Activated T-helper 1 cell treated with anti-CD3 and anti-CD28 coated beads, Interleukin-12 subunit alpha, Interleukin-12 subunit beta, Interleukin-2, Interleukin-4 antibody, amounts not matched to agents 30 ng/mL and 10 ng/mL and 1 ng/mL, durations not matched to agents 14 hours and 24 hours and 36 hours (primary cell): ENCODE measurements around the gene INPP4A. TPM values are rescaled to one million over a fixed set of nuclear protein-coding genes. Genes with fewer than 3 reads are reported as not detected.
"Not testable (repeated sequence)": the region's sequence is repeated elsewhere in the genome, so short reads cannot be mapped to it uniquely, and the experiment has no call there.

Source experiments
- DNase-seq: peaks from one replicate; pipeline ENCODE4 v3.0.0; 2021; ENCODE audit warnings: low spot score
- H3K27ac Mint-ChIP-seq: one replicate; pipeline ENCODE4 v1.8.0; 2021; ENCODE audit warnings: mild to moderate bottlenecking, mixed read lengths
- H3K27me3 Mint-ChIP-seq: one replicate; pipeline ENCODE4 v1.8.0; 2022; ENCODE audit warnings: mild to moderate bottlenecking, moderate library complexity, mixed read lengths; ENCODE audit not compliant: insufficient read depth
- H3K36me3 Mint-ChIP-seq: one replicate; pipeline ENCODE4 v1.8.0; 2021; ENCODE audit warnings: low read depth, mixed read lengths
- H3K4me1 Mint-ChIP-seq: one replicate; pipeline ENCODE4 v1.8.0; 2021; ENCODE audit warnings: low read depth, mixed read lengths
- H3K4me3 Mint-ChIP-seq: one replicate; pipeline ENCODE4 v1.8.0; 2021; ENCODE audit warnings: mild to moderate bottlenecking, moderate library complexity, mixed read lengths
- H3K9me3 Mint-ChIP-seq: one replicate; pipeline ENCODE4 v1.8.0; 2021; ENCODE audit warnings: mixed read lengths
- intact Hi-C: fragments of 100-400 bp; cut with micrococcal nuclease; formaldehyde crosslinking; loops from one replicate; pipeline ENCODE4 v1.15.1; 2024
- total RNA-seq: library from RNA; stranded (reverse); gene quantifications from 2 replicates; pipeline ENCODE4 v1.2.3, GENCODE V29; 2022

The INPP4A gene
- total RNA-seq, 1 donor from 2014 or later = 55.7 TPM

DNA sequence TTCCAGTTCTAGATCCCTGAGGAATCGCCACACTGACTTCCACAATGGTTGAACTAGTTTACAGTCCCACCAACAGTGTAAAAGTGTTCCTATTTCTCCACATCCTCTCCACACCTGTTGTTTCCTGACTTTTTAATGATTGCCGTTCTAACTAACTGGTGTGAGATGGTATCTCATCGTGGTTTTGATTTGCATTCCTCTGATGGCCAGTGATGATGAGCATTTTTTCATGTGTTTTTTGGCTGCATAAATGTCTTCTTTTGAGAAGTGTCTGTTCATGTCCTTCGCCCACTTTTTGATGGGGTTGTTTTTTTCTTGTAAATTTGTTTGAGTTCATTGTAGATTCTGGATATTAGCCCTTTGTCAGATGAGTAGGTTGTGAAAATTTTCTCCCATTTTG, 150.0 kb downstream of the INPP4A start:
- DNase-seq, H3K27me3 Mint-ChIP-seq, H3K27ac Mint-ChIP-seq, H3K9me3 Mint-ChIP-seq, H3K4me1 Mint-ChIP-seq, intact Hi-C loops, H3K4me3 Mint-ChIP-seq: not testable (repeated sequence)
- peaks cover 49% of the 10 kb centered on the region for H3K36me3 Mint-ChIP-seq

DNA sequence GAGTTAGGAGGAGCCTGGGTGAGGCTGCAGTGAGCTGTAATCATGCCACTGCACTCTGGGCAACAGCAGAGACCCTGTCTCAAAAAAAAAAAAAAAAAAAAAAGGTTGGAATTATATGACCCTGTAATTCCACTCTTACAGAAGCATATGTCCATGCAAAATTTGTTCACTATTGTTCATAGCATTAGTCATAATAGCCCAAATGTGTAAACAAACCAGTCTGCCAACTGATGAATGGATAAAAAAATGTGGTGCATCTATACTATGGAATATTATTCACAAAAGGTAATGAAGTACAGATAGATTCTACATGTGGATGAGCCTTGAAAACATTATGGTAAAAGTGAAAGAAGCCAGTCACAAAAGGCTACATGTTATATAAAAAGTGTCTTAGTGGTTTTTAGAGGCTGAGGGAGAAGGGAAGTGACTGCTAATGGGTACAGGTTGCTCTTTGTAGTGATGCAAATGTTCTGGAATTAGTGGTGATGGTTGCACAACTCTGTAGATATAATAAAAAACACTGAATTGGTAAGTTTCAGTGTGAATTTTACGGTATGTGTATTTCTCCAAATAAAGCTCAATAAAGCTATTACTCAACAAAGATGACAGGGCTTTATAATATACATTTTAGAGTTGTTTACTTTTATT, 154.2 kb downstream of the INPP4A start:
- intact Hi-C loops = no loop called here

DNA sequence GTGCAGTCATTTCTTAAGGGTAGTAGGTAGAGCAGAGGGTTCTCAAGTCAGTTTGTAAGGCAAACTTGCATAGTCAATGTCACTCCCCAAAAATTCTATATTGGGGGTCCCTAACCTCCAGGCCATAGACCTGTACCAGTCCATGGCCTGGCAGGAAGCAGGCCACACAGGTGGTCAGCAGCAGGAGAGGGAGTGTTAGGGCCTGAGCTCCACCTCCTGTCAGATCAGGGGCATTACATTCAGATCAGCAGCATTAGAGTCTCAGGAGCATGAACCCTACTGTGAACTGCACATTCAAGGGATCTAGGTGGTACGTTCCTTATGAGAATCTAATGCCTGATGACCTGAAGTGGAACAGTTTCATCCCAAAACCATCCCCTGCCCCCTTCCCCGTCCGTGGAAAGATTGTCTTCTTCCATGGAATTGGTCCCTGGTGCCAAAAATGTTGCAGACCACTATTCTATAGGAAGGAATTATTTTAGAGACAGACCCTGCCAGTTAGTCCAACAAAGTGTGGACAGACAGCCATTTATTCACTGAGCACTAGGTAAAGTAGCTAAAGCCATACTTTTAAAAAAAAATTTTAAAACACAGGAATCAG, 157.0 kb downstream of the INPP4A start:
- DNase-seq = no peak
- Mint-ChIP-seq H3K27ac (no peak overlapping the region), H3K27me3 (no peaks in the 10 kb centered on the region), H3K9me3 (no peaks in the 10 kb centered on the region), H3K4me1 (peaks cover 35% of the 10 kb centered on the region), H3K4me3 (no peak overlapping the region), H3K36me3 (peaks cover 34% of the 10 kb centered on the region)
- intact Hi-C loops = loop anchor here (1.0 to 10.0 kb wide), 3 partner anchors 188 to 883 kb away; no protein-coding TSS in a partner anchor

More for the DNA sequence above, 154.2 kb downstream of the INPP4A start:
- peak overlapping the region; percentile 50 for H3K27ac Mint-ChIP-seq
- H3K4me3 Mint-ChIP-seq = no peak overlapping the region
- peaks cover 14% of the 10 kb centered on the region for H3K4me1 Mint-ChIP-seq
- peaks cover 44% of the 10 kb centered on the region for H3K36me3 Mint-ChIP-seq
- H3K9me3 Mint-ChIP-seq = peaks cover 2% of the 10 kb centered on the region
- H3K27me3 Mint-ChIP-seq = no peaks in the 10 kb centered on the region
- no peak for DNase-seq

GRCh38 chr2:98604547-98604946, 159.9 kb downstream of the INPP4A start:
- intact Hi-C loops = loop anchor here (10.0 kb wide), 2 partner anchors 470 to 880 kb away; no protein-coding TSS in a partner anchor
- Mint-ChIP-seq H3K4me1 (peaks cover 45% of the 10 kb centered on the region), H3K4me3 (no peak overlapping the region), H3K27me3 (peaks cover 3% of the 10 kb centered on the region), H3K36me3 (peaks cover 25% of the 10 kb centered on the region), H3K9me3 (no peaks in the 10 kb centered on the region), H3K27ac (no peak overlapping the region)
- DNase-seq = no peak

- Mint-ChIP-seq H3K27ac (no peak overlapping the region), H3K9me3 (no peaks in the 10 kb centered on the region), H3K36me3 (peaks cover 22% of the 10 kb centered on the region), H3K27me3 (peaks cover 3% of the 10 kb centered on the region), H3K4me1 (peaks cover 46% of the 10 kb centered on the region), H3K4me3 (no peak overlapping the region)
- intact Hi-C loops = loop anchor here (5.0 to 10.0 kb wide), 5 partner anchors 143 to 893 kb away; partner anchors contain the start of gene ZAP70
- DNase-seq = no peak
Observed at GRCh38 chr2:98605076-98605475, 160.4 kb downstream of the INPP4A start.

DNA sequence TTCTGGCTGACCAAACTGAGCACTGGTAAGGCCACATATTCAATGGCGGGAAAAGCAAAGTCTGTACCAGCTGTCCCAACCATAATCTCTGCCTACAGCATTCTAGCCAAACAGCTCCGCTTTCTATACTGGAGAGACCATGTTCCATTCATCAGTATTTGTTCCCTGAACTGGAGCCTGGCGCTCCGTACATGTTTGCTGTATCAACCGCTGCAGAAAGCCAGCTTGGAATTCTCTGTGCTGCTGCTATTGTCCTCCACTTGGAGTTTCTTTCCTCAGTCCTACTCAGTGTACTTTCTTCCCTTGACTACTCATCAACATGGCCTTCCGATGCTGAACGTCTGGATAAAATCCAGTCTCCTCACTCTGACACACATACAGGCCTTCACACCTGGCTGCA, 161.8 kb downstream of the INPP4A start:
- H3K27me3 Mint-ChIP-seq = peaks cover 3% of the 10 kb centered on the region
- H3K27ac Mint-ChIP-seq = no peak overlapping the region
- no peaks in the 10 kb centered on the region for H3K9me3 Mint-ChIP-seq
- DNase-seq = no peak
- peaks cover 60% of the 10 kb centered on the region for H3K4me1 Mint-ChIP-seq
- intact Hi-C loops = loop anchor here (5.0 to 10.0 kb wide), 5 partner anchors 144 to 894 kb away; partner anchors contain the start of gene ZAP70
- peaks cover 25% of the 10 kb centered on the region for H3K36me3 Mint-ChIP-seq
- H3K4me3 Mint-ChIP-seq = peak overlapping the region; percentile 1

DNA sequence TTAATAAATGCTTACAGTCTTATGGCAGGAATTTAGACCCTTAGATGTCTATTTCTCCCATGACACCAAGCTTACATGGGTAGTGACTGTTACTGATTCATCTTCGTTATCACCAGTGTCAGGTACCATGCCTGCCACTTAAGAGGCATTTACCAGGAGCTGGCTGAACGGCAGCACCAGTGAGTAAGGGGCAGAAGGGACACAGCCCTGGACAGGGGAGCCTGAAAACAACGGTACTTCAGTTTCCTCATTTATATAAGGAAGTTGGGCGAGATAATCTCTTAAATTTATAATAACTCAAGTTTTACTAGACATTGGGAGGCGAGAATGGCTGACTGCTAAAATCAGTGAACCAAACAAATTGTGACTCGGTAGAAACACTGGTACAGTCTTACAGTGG, 162.4 kb downstream of the INPP4A start:
- DNase-seq = no peak
- peaks cover 3% of the 10 kb centered on the region for H3K27me3 Mint-ChIP-seq
- intact Hi-C loops = loop anchor here (5.0 to 10.0 kb wide), 5 partner anchors 145 to 895 kb away; partner anchors contain the start of gene ZAP70
- peaks cover 61% of the 10 kb centered on the region for H3K4me1 Mint-ChIP-seq
- H3K36me3 Mint-ChIP-seq = peaks cover 22% of the 10 kb centered on the region
- no peaks in the 10 kb centered on the region for H3K9me3 Mint-ChIP-seq
- H3K27ac Mint-ChIP-seq = peak overlapping the region; percentile 94
- H3K4me3 Mint-ChIP-seq = peak overlapping the region; percentile 94

GRCh38 chr2:98607741-98608115, 163.1 kb downstream of the INPP4A start:
- DNase-seq = no peak
- peak overlapping the region; percentile 94 for H3K27ac Mint-ChIP-seq
- peaks cover 3% of the 10 kb centered on the region for H3K27me3 Mint-ChIP-seq
- H3K4me3 Mint-ChIP-seq = peak overlapping the region; percentile 94
- intact Hi-C loops = loop anchor here (1.0 to 10.0 kb wide), 13 partner anchors 30 to 895 kb away; partner anchors contain the start of genes LIPT1, MITD1, MRPL30 and TSGA10
- H3K4me1 Mint-ChIP-seq = peaks cover 61% of the 10 kb centered on the region
- H3K36me3 Mint-ChIP-seq = peaks cover 22% of the 10 kb centered on the region
- no peaks in the 10 kb centered on the region for H3K9me3 Mint-ChIP-seq

- H3K36me3 Mint-ChIP-seq = peaks cover 25% of the 10 kb centered on the region
- peak; percentile 91 for DNase-seq
- H3K9me3 Mint-ChIP-seq = no peaks in the 10 kb centered on the region
- peaks cover 64% of the 10 kb centered on the region for H3K4me1 Mint-ChIP-seq
- H3K27me3 Mint-ChIP-seq = peaks cover 3% of the 10 kb centered on the region
- H3K4me3 Mint-ChIP-seq = peak within 1 kb of the TSS; percentile 94
- H3K27ac Mint-ChIP-seq = peak within 1 kb of the TSS; percentile 94
- intact Hi-C loops = loop anchor here (1.0 to 10.0 kb wide), 13 partner anchors 29 to 896 kb away; partner anchors contain the start of genes LIPT1, MITD1, MRPL30 and TSGA10
Observed at GRCh38 chr2:98608116-98608961, 163.7 kb downstream of the INPP4A start, which contains the start of the genes COA5 and UNC50. Gene COA5 (minus strand): TSS chr2:98608512. CDS start chr2:98608405, 107 bp downstream. Gene UNC50 (plus strand): TSS chr2:98608589. CDS start chr2:98609760, 1,171 bp downstream.

GRCh38 chr2:98608962-98609604, 164.4 kb downstream of the INPP4A start:
- peaks cover 29% of the 10 kb centered on the region for H3K36me3 Mint-ChIP-seq
- H3K4me3 Mint-ChIP-seq = peak overlapping the region; percentile 94
- H3K27ac Mint-ChIP-seq = peak overlapping the region; percentile 94
- H3K4me1 Mint-ChIP-seq = peaks cover 68% of the 10 kb centered on the region
- DNase-seq = no peak
- H3K9me3 Mint-ChIP-seq = no peaks in the 10 kb centered on the region
- peaks cover 3% of the 10 kb centered on the region for H3K27me3 Mint-ChIP-seq
- intact Hi-C loops = loop anchor here (1.0 to 10.0 kb wide), 13 partner anchors 28 to 897 kb away; partner anchors contain the start of genes LIPT1, MITD1, MRPL30 and TSGA10

DNA sequence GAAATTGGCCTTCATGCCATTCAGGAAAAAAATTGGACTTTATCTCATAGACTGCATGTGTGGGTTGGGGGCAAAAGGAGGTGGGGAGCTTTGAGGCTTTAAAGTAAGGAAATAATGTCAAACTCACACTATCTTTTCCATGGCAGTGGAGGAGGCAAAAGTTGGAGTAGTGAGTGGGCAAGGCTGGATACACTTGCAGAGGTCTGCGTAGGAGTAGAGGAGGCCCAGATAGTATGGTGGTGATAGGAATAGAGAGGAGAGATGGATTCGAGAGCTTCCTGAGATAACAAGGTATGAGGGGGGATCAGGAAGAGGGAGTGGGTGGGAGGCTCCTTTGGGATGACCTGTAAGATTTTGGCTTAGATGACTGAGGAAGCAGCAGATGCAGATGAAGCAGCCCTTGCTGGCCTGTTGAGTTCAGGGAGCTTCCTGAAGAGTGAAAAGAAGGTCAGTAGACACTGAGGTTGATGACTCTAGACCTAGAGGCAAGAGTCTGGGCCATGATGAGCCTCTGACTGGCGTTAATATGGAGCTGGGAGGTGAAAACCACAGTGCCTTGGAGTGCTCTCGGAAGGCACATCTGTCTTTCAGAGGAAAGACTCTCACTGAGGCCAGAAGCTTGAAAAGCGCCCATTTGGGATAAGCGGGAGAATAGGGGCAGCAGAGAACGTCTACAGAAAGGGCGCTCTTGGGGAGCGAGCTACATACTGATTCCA, 169.5 kb downstream of the INPP4A start:
- no peak for DNase-seq
- H3K4me3 Mint-ChIP-seq = no peak overlapping the region
- no peaks in the 10 kb centered on the region for H3K9me3 Mint-ChIP-seq
- no peaks in the 10 kb centered on the region for H3K27me3 Mint-ChIP-seq
- peaks cover 57% of the 10 kb centered on the region for H3K36me3 Mint-ChIP-seq
- intact Hi-C loops = no loop called here
- H3K27ac Mint-ChIP-seq = peak overlapping the region; percentile 31
- peaks cover 55% of the 10 kb centered on the region for H3K4me1 Mint-ChIP-seq
